OCI-LY7 (cell line): ENCODE results near the gene IFNL2.

Experiments
- EZH2phosphoT487 ChIP-seq: fragments of 200-600 bp; sonication (generic); IDR thresholded peaks from 2 replicates; pipeline ENCODE4 v1.6.1; 2018; ENCODE audit warnings: low read depth, borderline replicate concordance, mild to moderate bottlenecking, mixed run types, antibody characterized with exemption, low read length, moderate library complexity, mixed read lengths
- TF ChIP-seq, protein P1 (sequence below): fragments of 200-600 bp; sonication (generic); conservative IDR thresholded peaks from 2 replicates; pipeline ENCODE4 v1.5.1; 2014; ENCODE audit warnings: mild to moderate bottlenecking, antibody characterized with exemption, low read length, moderate library complexity, mixed read lengths

DNA sequence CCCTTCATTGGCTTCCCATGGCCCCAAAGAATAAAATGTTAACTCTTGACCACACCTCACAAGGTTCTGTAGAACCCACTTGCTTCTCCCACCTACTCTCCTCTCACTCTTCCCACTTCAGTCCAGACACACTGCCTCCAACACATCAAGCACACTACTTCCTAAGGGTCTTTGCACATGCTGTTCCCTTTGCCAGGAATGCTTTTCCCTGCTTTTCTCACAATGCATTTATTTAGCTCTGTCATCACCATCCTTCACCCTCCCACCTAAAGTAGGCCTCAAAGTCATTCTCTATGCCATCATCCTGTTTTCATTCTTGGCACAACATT is 36.0 kb downstream of the IFNL2 start:
- TF ChIP-seq, protein P1, sequence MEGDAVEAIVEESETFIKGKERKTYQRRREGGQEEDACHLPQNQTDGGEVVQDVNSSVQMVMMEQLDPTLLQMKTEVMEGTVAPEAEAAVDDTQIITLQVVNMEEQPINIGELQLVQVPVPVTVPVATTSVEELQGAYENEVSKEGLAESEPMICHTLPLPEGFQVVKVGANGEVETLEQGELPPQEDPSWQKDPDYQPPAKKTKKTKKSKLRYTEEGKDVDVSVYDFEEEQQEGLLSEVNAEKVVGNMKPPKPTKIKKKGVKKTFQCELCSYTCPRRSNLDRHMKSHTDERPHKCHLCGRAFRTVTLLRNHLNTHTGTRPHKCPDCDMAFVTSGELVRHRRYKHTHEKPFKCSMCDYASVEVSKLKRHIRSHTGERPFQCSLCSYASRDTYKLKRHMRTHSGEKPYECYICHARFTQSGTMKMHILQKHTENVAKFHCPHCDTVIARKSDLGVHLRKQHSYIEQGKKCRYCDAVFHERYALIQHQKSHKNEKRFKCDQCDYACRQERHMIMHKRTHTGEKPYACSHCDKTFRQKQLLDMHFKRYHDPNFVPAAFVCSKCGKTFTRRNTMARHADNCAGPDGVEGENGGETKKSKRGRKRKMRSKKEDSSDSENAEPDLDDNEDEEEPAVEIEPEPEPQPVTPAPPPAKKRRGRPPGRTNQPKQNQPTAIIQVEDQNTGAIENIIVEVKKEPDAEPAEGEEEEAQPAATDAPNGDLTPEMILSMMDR, result no peak
- TF ChIP-seq EZH2phosphoT487, result no peak
